GM19238 (cell line): ENCODE data around the gene SULT1B1.

ENCODE experiments used
- DNase-seq: peaks from one replicate; pipeline ENCODE4 v3.0.0; 2011; ENCODE audit warnings: low spot score; ENCODE audit not compliant: insufficient read length

Gene SULT1B1

GRCh38 chr4:69701696-69702095, 58.7 kb downstream of the SULT1B1 start:
- no peak for DNase-seq

GRCh38 chr4:69697536-69698242, 62.7 kb downstream of the SULT1B1 start:
- no peak for DNase-seq

- DNase-seq: no peak
These were observed 70.8 kb downstream of the SULT1B1 start for GRCh38 chr4:69689599-69689998.

GRCh38 chr4:69684804-69685203, 75.6 kb downstream of the SULT1B1 start:
- no peak for DNase-seq
